Measurements from ENCODE around the gene SEMG2. TPM values are rescaled to one million over a fixed set of nuclear protein-coding genes. Genes with fewer than 3 reads are reported as not detected.

SEMG2 gene
- total RNA-seq, 1 donor from 2014 or later: not detected

GRCh38 chr20:45229264-45230056, 8.3 kb downstream of the SEMG2 start:
- peak in 1 of 2 donors; percentile 3 for DNase-seq (ENCODE audit: low read depth in 2 of 2)

DNA sequence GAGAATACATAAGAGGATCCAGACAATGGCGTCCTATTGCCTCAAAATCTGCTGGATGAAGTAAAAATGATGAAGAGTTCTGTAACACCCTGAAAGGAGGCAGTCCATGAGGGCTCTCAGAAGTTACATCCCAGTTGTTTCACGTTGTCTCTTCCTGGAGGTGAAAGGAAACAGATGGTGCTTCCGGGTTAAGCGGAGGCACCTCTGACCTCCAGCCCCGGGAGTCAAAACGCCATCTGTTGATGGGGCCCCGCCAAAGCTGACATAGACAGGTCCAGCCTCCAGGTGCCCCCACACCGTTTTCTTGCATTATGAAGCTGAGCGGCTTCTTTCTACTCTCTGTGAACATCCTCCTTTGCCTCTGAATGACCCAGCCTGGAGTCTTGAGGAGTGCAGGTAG, 9.5 kb downstream of the SEMG2 start:
- no peak for DNase-seq (ENCODE audit: low read depth in 2 of 2)

- peak in 1 of 2 donors; percentile 1 for DNase-seq (ENCODE audit: low read depth in 2 of 2)
Observed at GRCh38 chr20:45235995-45236394, 14.8 kb downstream of the SEMG2 start.

DNA sequence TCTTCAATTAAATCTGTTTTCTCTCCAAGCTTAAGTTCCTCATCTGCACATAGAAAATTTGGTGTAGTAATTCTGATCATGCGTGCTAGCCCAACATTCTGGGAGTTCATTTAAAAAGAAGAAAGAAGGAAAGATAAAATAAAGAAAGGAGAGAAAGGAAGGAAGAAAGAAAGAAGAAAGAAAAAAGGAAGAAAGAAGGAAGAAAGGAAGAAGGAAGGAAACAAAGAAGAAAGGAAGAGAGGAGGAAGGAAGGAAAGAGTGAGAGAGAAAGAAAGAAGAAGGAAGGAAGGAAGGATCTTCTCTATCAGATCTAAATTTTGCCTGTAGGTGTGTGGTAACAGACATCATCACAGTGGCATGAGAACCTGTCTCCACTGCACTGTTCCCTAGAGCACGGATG, 17.0 kb downstream of the SEMG2 start:
- DNase-seq (ENCODE audit: low read depth in 2 of 2): no peak

DNA sequence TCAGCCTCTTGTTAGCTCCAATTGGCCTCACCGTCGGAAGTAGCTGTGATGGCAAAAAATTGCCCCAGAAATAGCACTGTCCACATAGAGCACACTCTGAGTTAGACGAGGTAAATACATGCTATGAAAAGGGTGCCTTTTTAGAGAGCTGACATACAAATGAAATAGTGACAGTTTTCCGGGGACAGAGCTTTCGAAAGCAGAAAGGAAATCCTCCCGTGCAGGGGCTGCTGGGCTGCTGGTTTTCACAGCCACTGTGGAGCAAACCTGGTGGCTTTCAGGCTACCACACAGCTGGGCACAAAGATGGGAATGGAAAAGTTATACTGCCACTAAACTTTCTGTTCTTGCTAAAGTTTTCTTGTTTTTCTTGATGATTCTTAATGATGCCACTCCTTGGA, 24.9 kb downstream of the SEMG2 start:
- DNase-seq (ENCODE audit: low read depth in 2 of 2): no peak

- no peak for DNase-seq (ENCODE audit: low read depth in 2 of 2)
Observed at GRCh38 chr20:45247865-45248264, 26.7 kb downstream of the SEMG2 start.

DNA sequence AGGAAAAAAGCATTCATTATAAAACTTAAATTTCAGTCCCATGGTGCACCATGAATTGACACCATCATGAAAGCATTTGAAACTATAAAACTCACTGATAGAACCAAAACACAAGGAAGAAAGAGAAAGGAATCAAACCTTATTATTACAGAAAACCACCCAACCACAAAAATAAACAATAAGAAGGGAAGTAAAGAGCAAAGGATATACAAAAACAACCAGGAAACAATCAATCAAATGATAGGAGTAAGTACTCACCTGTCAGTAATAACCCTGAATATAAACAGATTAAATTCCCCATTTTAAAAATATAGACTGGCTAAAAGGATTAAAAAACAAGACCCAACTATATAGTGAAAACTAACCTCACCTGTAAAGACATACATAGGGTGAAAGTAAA, 27.4 kb downstream of the SEMG2 start:
- DNase-seq (ENCODE audit: low read depth in 2 of 2): no peak

GRCh38 chr20:45251884-45252560, 30.8 kb downstream of the SEMG2 start:
- DNase-seq (ENCODE audit: low read depth in 2 of 2): no peak

- DNase-seq (ENCODE audit: low read depth in 2 of 2): no peak
Observed at GRCh38 chr20:45253261-45253660, 32.1 kb downstream of the SEMG2 start.

- peak in 1 of 2 donors; percentile 28 for DNase-seq (ENCODE audit: low read depth in 2 of 2)
Observed at GRCh38 chr20:45254383-45255262, 33.5 kb downstream of the SEMG2 start, which contains the start of gene SLPI. SLPI (minus strand) TSS chr20:45254564; CDS start chr20:45254543, 21 bp downstream.

DNA sequence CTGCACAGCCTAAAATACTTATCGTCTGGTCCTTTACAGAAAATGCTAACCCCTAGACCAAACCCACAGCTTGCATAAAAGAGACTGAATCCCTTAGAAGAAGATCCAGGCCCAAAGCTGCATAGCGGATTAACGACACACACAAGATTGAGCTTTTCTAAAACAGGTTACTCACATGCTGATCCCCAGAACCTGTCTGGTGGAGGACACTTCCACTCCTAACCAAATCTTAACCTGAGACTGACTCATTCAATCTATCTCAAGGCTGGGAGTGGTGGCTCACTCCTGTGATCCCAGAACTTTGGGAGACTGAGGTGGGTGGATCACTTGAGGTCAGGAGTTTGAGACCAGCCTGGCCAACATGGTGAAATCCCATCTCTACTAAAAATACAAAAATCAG, 36.0 kb downstream of the SEMG2 start:
- no peak for DNase-seq (ENCODE audit: low read depth in 2 of 2)

DNA sequence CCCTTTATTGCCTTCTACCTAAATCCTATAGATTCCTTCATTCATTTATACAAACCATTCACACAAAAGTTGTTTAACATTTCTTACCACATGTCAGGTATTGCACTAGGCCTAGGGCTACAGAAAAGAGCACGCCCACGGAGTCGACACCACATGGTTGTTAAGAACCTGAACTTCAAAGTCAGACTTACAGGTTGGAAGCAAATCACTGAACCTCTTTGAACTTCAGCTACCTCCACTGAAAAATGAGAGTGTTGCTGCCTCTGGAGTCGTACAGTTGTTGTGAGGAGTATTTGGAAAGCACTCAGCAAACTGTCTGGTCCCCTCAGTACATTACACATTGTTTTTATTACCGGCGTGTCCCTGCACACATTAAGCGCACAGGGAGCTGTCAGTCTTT, 36.5 kb downstream of the SEMG2 start:
- DNase-seq (ENCODE audit: low read depth in 2 of 2): no peak

DNA sequence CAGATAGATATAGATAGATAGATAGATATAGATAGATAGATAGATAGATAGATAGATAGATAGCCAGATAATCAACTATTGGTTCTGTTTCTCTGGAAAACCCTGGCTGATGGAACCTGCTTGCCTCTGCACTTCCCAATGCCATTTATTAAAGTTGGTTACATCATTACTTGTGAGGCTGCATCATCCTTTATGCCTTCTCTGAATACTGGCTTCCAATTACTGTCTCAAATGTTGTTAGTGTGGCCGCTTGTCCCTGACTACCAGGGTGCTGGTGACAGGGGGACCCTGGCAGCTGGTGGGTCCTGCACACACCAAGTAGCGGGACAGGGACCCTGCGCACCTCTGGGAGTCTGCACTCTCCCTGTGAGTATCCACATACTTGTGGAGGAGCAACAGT, 37.1 kb downstream of the SEMG2 start:
- DNase-seq (ENCODE audit: low read depth in 2 of 2): no peak

- DNase-seq (ENCODE audit: low read depth in 2 of 2): no peak
Observed at GRCh38 chr20:45258664-45259063, 37.5 kb downstream of the SEMG2 start.

- DNase-seq (ENCODE audit: low read depth in 2 of 2): no peak
Observed at GRCh38 chr20:45263556-45264266, 42.5 kb downstream of the SEMG2 start.

GRCh38 chr20:45266977-45267376, 45.8 kb downstream of the SEMG2 start:
- DNase-seq (ENCODE audit: low read depth in 2 of 2): no peak

DNA sequence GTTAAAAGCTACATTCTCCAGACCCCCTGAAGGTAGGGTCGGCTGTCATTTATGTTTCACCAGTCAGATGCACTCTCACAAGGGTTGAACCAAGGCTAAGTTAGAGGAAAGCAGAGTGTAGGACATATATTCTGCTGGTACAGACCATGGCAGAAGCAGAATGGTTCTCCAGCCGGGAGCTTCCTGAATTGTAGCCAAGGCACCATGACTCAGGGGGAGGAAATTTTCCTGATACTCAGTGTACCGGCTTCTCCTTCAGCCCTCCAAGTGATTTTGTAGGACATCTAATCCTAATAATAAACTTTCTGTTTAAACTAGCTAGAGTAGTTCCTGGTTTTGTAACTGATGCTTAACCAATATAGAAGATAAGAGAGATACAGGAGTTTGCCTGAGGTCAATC, 47.4 kb downstream of the SEMG2 start:
- no peak for DNase-seq (ENCODE audit: low read depth in 2 of 2)

GRCh38 chr20:45269056-45269455, 47.9 kb downstream of the SEMG2 start:
- no peak for DNase-seq (ENCODE audit: low read depth in 2 of 2)

DNA sequence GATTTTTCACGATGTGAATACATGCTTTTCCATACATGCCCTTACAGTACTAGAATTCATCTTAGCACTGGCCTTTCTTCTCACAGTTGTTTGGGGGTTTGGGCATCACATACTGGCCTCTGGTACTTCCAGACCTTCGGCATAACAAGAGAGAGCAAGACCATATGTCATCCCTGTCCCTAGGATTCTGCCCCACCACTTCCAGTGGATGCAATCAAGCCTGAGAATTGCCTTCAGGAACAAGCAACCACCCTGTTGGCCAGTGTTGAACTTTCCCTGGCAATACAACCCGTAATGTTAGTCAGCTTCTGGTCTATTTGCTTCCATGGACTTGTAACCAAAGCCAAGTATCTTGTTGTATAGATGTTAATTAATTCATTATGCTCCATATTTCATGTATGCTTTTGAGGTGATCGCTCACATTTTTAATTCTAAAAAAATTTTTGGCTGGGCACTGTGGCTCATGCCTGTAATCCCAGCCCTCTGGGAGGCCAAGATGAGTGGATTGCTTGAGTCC, 48.6 kb downstream of the SEMG2 start:
- DNase-seq (ENCODE audit: low read depth in 2 of 2): no peak

All from lung microvascular endothelial cell (primary cell).